HepG2 (cell line): ENCODE measurements around the gene AP3D1. TPM values are rescaled to one million over a fixed set of nuclear protein-coding genes. Genes with fewer than 3 reads are reported as not detected.
A peak's percentile ranks its signal among the peaks of the same experiment; 100 is the strongest.

ENCODE experiments used
- ATAC-seq: fragments of 200-7000 bp; cut with Tn5 transposase; 3 replicates; pipeline ENCODE4 v1.9.1; 2020; ENCODE audit warnings: mild to moderate bottlenecking, moderate library complexity
- BruUV-seq: library from RNA; stranded (reverse); fragments of 400-500 nt; replicated peaks from 2 replicates; lab custom pipeline; 2021; lab: Mats Ljungman, UMichigan
- CTCF ChIA-PET: fragments of 300-600 bp; formaldehyde crosslinking; extraction: SDS; loops from one replicate; lab custom pipeline; 2021; ENCODE audit warnings: low total read pairs, inconsistent platforms, low intra/inter-chr PET ratio; lab: Yijun Ruan, JAX
- POLR2A ChIA-PET: fragments of 350-600 bp; sonication (Branson Sonifier 250); formaldehyde crosslinking; loops from one replicate; lab custom pipeline; 2020; ENCODE audit warnings: antibody characterized with exemption, inconsistent platforms; lab: Yijun Ruan, JAX
- DNase-seq: peaks from one replicate; pipeline ENCODE4 v3.0.0-alpha.2; 2015; ENCODE audit warnings: low spot score
- FAIRE-seq: peaks from 3 replicates; lab custom pipeline; 2011; peaks lifted over from hg19 to GRCh38; lab: Jason Lieb, UNC
- H2AFZ ChIP-seq: one replicate; pipeline ENCODE4 v1.6.1; 2011; ENCODE audit warnings: low read length, inconsistent platforms
- H3K27ac ChIP-seq: fragments of 300-600 bp; 3 replicates; pipeline ENCODE4 v1.8.0; 2011; ENCODE audit warnings: mixed run types, mild to moderate bottlenecking, mixed read lengths, low read length, inconsistent platforms; ENCODE audit not compliant: insufficient read depth; ENCODE audit errors: extremely low read length
- H3K27me3 ChIP-seq, 2 experiments: fragments of 200-600 bp in 1 of 2; 2 replicates in 1 of 2; 3 replicates in 1 of 2; pipeline versions ENCODE4 v1.6.0 to v1.8.0; 2011; ENCODE audit warnings: low read length in 2 of 2, mild to moderate bottlenecking in 2 of 2, moderate library complexity in 2 of 2, inconsistent platforms in 1 of 2; ENCODE audit not compliant: insufficient read depth in 2 of 2, control insufficient read depth in 1 of 2
- H3K36me3 ChIP-seq, 2 experiments: fragments of 200-600 bp in 1 of 2; replicated peaks in 1 of 2; 2 replicates in 1 of 2; 3 replicates in 1 of 2; pipeline versions ENCODE4 v1.5.1 to v1.8.0; 2011; ENCODE audit warnings: low read length in 2 of 2, inconsistent platforms in 1 of 2; ENCODE audit not compliant: insufficient read depth in 2 of 2, control insufficient read depth in 1 of 2
- H3K4me1 ChIP-seq: 2 replicates; pipeline ENCODE4 v1.5.1; 2012; ENCODE audit warnings: low read length, inconsistent platforms; ENCODE audit not compliant: insufficient read depth
- H3K4me2 ChIP-seq: 2 replicates; pipeline ENCODE4 v1.6.0; 2011; ENCODE audit warnings: low read depth, low read length, inconsistent platforms
- H3K4me3 ChIP-seq, 3 experiments: fragments of 200-600 bp in 1 of 3; sonication (generic), shearing (Covaris generic) in 1 of 3; replicated peaks in 1 of 3; 2 replicates each; pipeline ENCODE4 v1.5.1; 2011 to 2016; ENCODE audit warnings: low read length in 3 of 3, inconsistent platforms in 2 of 3, low read depth in 2 of 3, mild to moderate bottlenecking in 2 of 3, control low read depth in 1 of 3, mixed read lengths in 1 of 3; ENCODE audit not compliant: insufficient read depth in 1 of 3
- H3K79me2 ChIP-seq: one replicate; pipeline ENCODE4 v1.6.1; 2011; ENCODE audit warnings: low read length, inconsistent platforms; ENCODE audit not compliant: insufficient read depth
- H3K9ac ChIP-seq: 2 replicates; pipeline ENCODE4 v1.6.0; 2011; ENCODE audit warnings: mild to moderate bottlenecking, low read depth, low read length, inconsistent platforms; ENCODE audit not compliant: insufficient read depth
- H3K9me3 ChIP-seq: 2 replicates; pipeline ENCODE4 v1.5.1; 2012; ENCODE audit warnings: mild to moderate bottlenecking, low read length
- H4K20me1 ChIP-seq: 2 replicates; pipeline ENCODE4 v1.6.0; 2011; ENCODE audit warnings: inconsistent platforms, mild to moderate bottlenecking, low read length, moderate library complexity; ENCODE audit not compliant: insufficient read depth
- EHMT2 ChIP-seq: fragments of 200-600 bp; sonication (generic); IDR thresholded peaks from 2 replicates; pipeline ENCODE4 v1.7.0; 2017; ENCODE audit warnings: antibody characterized with exemption, low read depth, low read length, borderline replicate concordance
- FIP1L1 ChIP-seq: fragments of 200-400 bp; formaldehyde crosslinking; IDR thresholded peaks from 2 replicates; pipeline ENCODE4 v1.6.1; 2018; ENCODE audit warnings: low read depth, mild to moderate bottlenecking, low read length, moderate library complexity, borderline replicate concordance; ENCODE audit not compliant: insufficient read depth
- GATA4 ChIP-seq: sonication (generic); IDR thresholded peaks from 2 replicates; pipeline ENCODE4 v1.6.1; 2016; ENCODE audit warnings: antibody characterized with exemption, low read depth, borderline replicate concordance
- HNRNPUL1 ChIP-seq: fragments of 200-400 bp; formaldehyde crosslinking; IDR thresholded peaks from 2 replicates; pipeline ENCODE4 v1.6.1; 2017; ENCODE audit warnings: low read depth, mild to moderate bottlenecking, low read length, moderate library complexity
- NCOA1 ChIP-seq: sonication (generic); formaldehyde crosslinking; IDR thresholded peaks from 2 replicates; pipeline ENCODE4 v1.9.0; 2021; ENCODE audit warnings: missing genetic modification reagents
- NFYC ChIP-seq: IDR thresholded peaks from 2 replicates; pipeline ENCODE4 v1.6.1; 2016; ENCODE audit warnings: missing genetic modification reagents, missing compliant biosample characterization
- TCF12 ChIP-seq, 2 experiments: fragments of 450-650 bp in 1 of 2; sonication (generic) in 1 of 2; formaldehyde crosslinking in 1 of 2; IDR thresholded peaks; 2 replicates each; pipeline versions ENCODE4 v1.6.1 to v1.8.0; 2017 to 2022; ENCODE audit warnings: antibody characterized with exemption in 1 of 2, mild to moderate bottlenecking in 1 of 2, missing genetic modification reagents in 1 of 2, moderate library complexity in 1 of 2
- ZBTB7A ChIP-seq: sonication (generic); formaldehyde crosslinking; IDR thresholded peaks from 2 replicates; pipeline ENCODE4 v1.8.0; 2022; ENCODE audit warnings: mild to moderate bottlenecking, missing genetic modification reagents
- ZFP41 ChIP-seq: sonication (generic); formaldehyde crosslinking; IDR thresholded peaks from 2 replicates; pipeline ENCODE4 v1.4.0; 2020; ENCODE audit warnings: mild to moderate bottlenecking, missing genetic modification reagents, borderline replicate concordance
- WGBS: methylation state at CpG from one replicate; pipeline ENCODE4 v1.1.6; 2017; ENCODE audit warnings: low lambda C conversion rate; 5-methylcytosine and 5-hydroxymethylcytosine counted together
- in situ Hi-C: cut with HindIII; loops from 2 replicates; pipeline ENCODE4 v1.10.0; 2017; ENCODE audit warnings: low pct_unique_long_range_greater_than_20kb; ENCODE audit not compliant: extremely low pct_ligation_motif_present
- intact Hi-C: fragments of 100-400 bp; cut with micrococcal nuclease; formaldehyde crosslinking; loops from one replicate; pipeline ENCODE4 v1.10.0; 2022; ENCODE audit not compliant: unreplicated experiment
- polyA plus RNA-seq, 8 experiments: library from polyadenylated mRNA; depleted of rRNA in 3 of 8; stranded (reverse) in 7 of 8; unstranded in 1 of 8; fragments of >200 nt; fragmentation: Illumina TruSeq in 4 of 8; extraction: Trizol in 4 of 8; gene quantifications; 2 replicates each; pipeline versions ENCODE4 v1.2.1 to v1.2.3, GENCODE V29; 2011 to 2016; ENCODE audit warnings: low read depth in 4 of 8, missing spikeins in 1 of 8, mixed read lengths in 1 of 8; ENCODE audit not compliant: insufficient read depth in 1 of 8
- total RNA-seq, 5 experiments: library from RNA; depleted of rRNA; stranded (reverse); fragments of >200 nt; fragmentation: Illumina TruSeq; extraction: Trizol; gene quantifications; 2 replicates each; pipeline ENCODE4 v1.2.3, GENCODE V29; 2016; ENCODE audit warnings: low read depth in 1 of 5
- TF ChIP-seq, protein P1 (sequence below): sonication (generic); formaldehyde crosslinking; IDR thresholded peaks from 2 replicates; pipeline ENCODE4 v1.4.0; 2020; ENCODE audit warnings: mild to moderate bottlenecking, missing genetic modification reagents
- TF ChIP-seq, protein P2 (sequence below): sonication (generic); formaldehyde crosslinking; IDR thresholded peaks from 2 replicates; pipeline ENCODE4 v1.5.0; 2020; ENCODE audit warnings: missing genetic modification reagents
- TF ChIP-seq, protein P3 (sequence below): sonication (generic); IDR thresholded peaks from 2 replicates; pipeline ENCODE4 v1.6.1; 2016; ENCODE audit warnings: low read depth, borderline replicate concordance
- TF ChIP-seq, protein P4 (sequence below): sonication (generic); formaldehyde crosslinking; IDR thresholded peaks from 2 replicates; pipeline ENCODE4 v1.9.0; 2022; ENCODE audit warnings: low read depth, missing genetic modification reagents
- TF ChIP-seq, protein P5 (sequence below): IDR thresholded peaks from 2 replicates; pipeline ENCODE4 v1.6.1; 2012; ENCODE audit warnings: inconsistent platforms
- TF ChIP-seq, protein P6 (sequence below): sonication (generic); formaldehyde crosslinking; IDR thresholded peaks from 2 replicates; pipeline ENCODE4 v1.8.1; 2023; ENCODE audit warnings: mild to moderate bottlenecking, moderate library complexity, missing genetic modification reagents

AP3D1 gene
- total and polyA plus RNA-seq, 2 of the 13 experiments (the other 11 are each of a cell fraction or from before 2014, with no cell fraction given): 68.0 to 82.6 TPM

DNA sequence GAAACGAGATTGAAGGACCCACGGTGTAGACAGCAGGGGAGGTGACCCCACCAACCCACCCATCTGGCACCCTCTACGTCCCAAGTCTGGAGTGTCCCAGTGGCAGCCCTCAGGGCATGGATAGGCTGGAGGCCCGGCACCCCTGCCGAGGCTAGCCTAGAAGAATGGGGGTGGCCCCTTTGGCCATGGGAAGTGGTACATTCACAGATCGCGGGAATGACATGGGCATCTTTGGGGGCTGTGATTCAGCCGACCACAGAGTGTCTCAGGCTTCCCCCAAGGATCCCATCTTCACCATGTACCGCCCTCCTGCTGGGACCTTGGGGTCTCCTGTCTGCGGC, 89.0 kb downstream of the AP3D1 start (continued):
- TF ChIP-seq, protein P1, sequence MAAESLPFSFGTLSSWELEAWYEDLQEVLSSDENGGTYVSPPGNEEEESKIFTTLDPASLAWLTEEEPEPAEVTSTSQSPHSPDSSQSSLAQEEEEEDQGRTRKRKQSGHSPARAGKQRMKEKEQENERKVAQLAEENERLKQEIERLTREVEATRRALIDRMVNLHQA: no peak
- TF ChIP-seq, all 625 proteins: peak for 7

DNA sequence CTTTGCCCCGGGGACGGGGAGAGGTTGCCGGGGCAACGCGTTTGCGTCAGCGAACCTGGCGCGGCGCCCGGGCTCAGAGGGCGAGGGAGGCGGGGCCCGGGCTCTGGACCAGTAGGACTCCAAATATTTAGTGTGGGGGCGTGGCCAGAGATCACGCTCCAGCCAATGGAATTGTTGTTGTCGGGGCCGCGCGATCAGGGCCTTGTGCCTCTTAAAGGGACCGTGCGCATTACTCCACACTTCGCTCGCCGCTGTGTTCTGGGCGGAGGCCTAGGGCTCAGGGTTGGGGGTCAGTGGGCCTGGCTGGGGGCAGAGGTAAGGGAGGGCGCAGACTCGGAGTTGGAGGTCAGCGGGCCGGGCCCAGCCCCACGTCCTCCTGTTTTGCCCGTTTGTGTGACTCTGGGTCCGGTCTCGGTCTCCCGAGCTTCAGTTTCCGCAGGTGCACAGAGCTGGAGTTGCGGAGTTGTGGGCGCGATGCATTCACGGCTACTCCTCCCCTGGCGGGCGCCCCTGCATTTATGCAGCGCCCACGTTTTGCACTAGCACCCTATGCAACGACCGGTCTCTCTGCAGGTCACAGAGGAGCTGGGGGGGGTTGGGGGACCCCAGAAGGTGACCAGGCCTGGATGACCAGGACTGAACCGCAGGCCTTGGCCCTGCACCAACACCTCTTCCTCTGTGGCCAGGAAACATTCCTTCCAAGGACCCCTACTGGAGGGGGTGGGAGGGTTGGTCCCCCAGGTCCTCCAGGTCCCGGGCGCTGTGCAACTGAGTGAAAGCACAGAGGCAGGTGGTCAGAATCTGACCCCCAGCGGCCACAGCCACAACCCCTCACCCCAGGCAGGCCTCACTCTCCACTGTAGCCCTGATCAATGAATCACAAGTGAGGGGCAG, 89.6 kb downstream of the AP3D1 start:
- peak overlapping the region; percentile 100 for H3K27ac ChIP-seq
- H3K4me1 ChIP-seq: peaks cover 80% of the 10 kb centered on the region
- no peaks in the 10 kb centered on the region for H3K36me3 ChIP-seq
- WGBS: 2% methylated on average over 7 of the region's 50 CpGs
- H3K9ac ChIP-seq: peak overlapping the region; percentile 97
- peak; percentile 89 for FAIRE-seq
- peak overlapping the region; percentile 58 to 86 (median 76) for H3K4me3 ChIP-seq
- ATAC-seq: peak; percentile 65
- no peaks in the 10 kb centered on the region for H3K9me3 ChIP-seq
- no peaks in the 10 kb centered on the region; a peak in 1 of 5 replicates for H3K27me3 ChIP-seq
- H3K4me2 ChIP-seq: peak overlapping the region; percentile 91
- H3K79me2 ChIP-seq: no peaks in the 10 kb centered on the region
- intact Hi-C loops (no loop called here), in situ Hi-C loops (loop anchor here (5.0 to 10.0 kb wide), 2 partner anchors 39 to 127 kb away; no protein-coding TSS in a partner anchor)
- H2AFZ ChIP-seq: no peak overlapping the region
- ChIA-PET CTCF (no interaction called here), POLR2A (interaction anchor here (1.0 to 3.2 kb wide), 5 partner anchors 10 to 46 kb away, joined by 5 to 40 read pairs (median 9); partner anchors contain the start of genes BTBD2 and MKNK2)
- DNase-seq: peak; percentile 97
- no peaks in the 10 kb centered on the region for H4K20me1 ChIP-seq
- BruUV-seq: TSS peak; percentile 94
- TF ChIP-seq NCOA1 (CRISPR knock-in tag): no peak; the same call in 1 of the 2 replicates
- TF ChIP-seq ZBTB7A (CRISPR knock-in tag): peak; percentile 42; the same call in 1 of the 2 replicates
- no peak for TF ChIP-seq GATA4
- TF ChIP-seq EHMT2: no peak
- TF ChIP-seq, protein P2, sequence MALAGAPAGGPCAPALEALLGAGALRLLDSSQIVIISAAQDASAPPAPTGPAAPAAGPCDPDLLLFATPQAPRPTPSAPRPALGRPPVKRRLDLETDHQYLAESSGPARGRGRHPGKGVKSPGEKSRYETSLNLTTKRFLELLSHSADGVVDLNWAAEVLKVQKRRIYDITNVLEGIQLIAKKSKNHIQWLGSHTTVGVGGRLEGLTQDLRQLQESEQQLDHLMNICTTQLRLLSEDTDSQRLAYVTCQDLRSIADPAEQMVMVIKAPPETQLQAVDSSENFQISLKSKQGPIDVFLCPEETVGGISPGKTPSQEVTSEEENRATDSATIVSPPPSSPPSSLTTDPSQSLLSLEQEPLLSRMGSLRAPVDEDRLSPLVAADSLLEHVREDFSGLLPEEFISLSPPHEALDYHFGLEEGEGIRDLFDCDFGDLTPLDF (CRISPR knock-in tag): peak; percentile 55; the same call in 1 of the 2 replicates
- TF ChIP-seq ZFP41 (CRISPR knock-in tag): no peak
- no peak for TF ChIP-seq TCF12 (IDR thresholded peaks at IDR 0.05)
- TF ChIP-seq TCF12 (CRISPR knock-in tag; IDR thresholded peaks at IDR 0.05): peak; percentile 58; the same call in 1 of the 2 replicates
- TF ChIP-seq, protein P3, sequence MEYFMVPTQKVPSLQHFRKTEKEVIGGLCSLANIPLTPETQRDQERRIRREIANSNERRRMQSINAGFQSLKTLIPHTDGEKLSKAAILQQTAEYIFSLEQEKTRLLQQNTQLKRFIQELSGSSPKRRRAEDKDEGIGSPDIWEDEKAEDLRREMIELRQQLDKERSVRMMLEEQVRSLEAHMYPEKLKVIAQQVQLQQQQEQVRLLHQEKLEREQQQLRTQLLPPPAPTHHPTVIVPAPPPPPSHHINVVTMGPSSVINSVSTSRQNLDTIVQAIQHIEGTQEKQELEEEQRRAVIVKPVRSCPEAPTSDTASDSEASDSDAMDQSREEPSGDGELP: peak; percentile 15; the same call in 1 of the 2 replicates
- TF ChIP-seq, protein P4, sequence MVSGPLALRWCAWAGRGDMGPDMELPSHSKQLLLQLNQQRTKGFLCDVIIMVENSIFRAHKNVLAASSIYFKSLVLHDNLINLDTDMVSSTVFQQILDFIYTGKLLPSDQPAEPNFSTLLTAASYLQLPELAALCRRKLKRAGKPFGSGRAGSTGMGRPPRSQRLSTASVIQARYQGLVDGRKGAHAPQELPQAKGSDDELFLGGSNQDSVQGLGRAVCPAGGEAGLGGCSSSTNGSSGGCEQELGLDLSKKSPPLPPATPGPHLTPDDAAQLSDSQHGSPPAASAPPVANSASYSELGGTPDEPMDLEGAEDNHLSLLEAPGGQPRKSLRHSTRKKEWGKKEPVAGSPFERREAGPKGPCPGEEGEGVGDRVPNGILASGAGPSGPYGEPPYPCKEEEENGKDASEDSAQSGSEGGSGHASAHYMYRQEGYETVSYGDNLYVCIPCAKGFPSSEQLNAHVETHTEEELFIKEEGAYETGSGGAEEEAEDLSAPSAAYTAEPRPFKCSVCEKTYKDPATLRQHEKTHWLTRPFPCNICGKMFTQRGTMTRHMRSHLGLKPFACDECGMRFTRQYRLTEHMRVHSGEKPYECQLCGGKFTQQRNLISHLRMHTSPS (CRISPR knock-in tag): no peak
- no peak for TF ChIP-seq HNRNPUL1
- TF ChIP-seq, protein P5, sequence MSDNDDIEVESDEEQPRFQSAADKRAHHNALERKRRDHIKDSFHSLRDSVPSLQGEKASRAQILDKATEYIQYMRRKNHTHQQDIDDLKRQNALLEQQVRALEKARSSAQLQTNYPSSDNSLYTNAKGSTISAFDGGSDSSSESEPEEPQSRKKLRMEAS: peak; percentile 68
- peak; percentile 86 for TF ChIP-seq NFYC (CRISPR knock-in tag)
- TF ChIP-seq FIP1L1: no peak
- TF ChIP-seq, protein P6, sequence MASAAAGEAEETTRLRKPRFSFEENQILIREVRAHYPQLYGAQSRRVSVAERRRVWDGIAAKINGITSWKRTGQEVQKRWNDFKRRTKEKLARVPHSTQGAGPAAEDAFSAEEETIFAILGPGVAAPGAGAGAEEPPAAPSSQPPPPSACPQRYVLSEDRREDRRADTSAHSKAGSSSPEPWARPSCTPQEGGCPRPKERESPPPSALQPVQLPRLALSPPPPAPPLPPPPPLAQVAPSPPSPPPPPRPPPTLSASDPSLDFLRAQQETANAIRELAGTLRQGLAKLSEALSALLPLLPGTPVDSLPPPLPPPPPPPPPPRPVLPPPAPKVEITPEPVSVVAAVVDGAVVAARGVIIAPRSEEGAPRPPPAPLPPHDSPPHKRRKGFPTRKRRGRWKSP (CRISPR knock-in tag): no peak
